Stimulated activated CD4-positive, alpha-beta T cell treated with anti-CD3 and anti-CD28 coated beads, TNF-alpha, amount 100 ng/mL, for 24 hours (primary cell): ENCODE data around the gene TMEM140.
"Not testable (repeated sequence)": the region's sequence is repeated elsewhere in the genome, so short reads cannot be mapped to it uniquely, and the experiment has no call there.

ENCODE experiments used
- DNase-seq, 3 experiments: peaks; one replicate each; pipeline ENCODE4 v3.0.0-alpha.2; 2020; ENCODE audit warnings: low read depth in 3 of 3

TMEM140 gene

DNA sequence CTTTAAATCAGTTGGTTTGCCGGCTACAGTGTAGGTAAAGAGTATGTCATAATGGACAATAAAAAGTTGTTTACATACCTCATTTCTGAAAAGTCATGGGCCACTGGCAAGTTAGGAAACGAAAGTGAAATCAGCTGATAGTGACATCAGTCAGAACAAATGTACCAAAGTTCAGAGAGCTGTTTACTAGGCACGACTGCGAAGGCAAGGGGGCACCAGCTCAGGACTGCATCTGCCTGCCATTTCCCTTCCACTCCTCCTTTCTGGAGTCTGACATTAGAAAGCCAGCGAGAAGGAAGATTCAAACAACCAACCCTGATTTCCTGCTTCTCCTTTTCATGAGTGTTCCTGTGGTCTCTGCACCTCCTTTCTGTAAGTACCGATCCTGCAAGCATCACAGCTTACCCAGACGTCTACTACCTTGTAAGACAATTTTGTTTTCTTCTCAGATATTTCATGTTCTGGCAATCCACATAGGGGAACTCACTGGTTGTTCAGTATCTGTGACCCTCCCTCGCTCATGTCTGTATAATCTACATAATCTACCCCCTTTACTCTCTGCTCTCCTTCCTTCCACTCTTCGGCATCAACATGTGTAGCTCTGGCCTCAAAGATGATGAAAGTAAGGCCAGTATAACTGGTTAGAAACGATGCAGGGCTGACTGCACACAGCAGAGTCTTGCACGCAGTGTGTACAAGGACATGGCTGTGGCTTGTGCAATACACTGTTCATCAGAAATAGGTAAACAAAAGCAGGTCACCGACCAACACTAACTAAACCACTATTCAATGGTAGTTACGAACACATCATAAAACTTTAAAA lies at the start of gene TMEM140:
Gene TMEM140 (plus strand): TSS at position 174 of the 823 bp plus-strand sequence. CDS start 16,370 bp downstream, outside the sequence.
- DNase-seq = no peak

DNA sequence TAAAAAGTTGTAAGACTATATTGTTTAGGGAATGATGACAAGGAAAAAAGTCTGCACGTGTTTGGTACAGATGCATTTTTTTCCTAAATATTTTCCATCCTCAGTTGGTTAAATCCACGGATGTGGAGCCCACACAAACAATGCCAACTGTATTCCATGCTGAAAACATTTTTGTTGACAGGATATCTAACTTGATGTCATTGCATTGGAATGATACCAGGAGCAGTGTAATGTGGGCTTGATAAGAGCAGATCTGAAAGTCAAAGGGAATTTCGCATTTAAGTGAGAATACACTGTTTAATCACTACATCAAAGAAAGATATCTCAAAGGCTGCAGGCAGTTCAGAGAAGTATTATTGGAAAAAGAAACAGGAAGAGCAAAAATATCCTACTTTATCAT lies 49.5 kb upstream of the TMEM140 start:
- no peak for DNase-seq

DNA sequence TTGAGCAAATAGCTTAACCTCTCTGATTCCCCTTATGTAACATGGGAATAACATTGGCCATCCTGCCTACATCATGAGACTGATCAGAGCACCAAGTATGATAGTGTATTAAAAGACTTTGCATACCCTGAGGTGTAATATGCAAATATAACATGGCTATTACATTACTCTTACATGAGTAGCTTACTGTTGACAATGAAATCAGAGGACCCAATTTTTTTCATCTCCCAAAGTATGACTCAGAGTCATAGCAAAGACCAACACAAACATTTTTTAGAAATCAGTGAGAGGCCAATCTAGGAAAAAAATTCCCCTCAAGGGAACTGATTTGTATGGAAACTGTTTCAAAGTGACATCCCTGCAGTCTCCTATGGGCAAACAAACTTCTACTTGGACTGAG lies 47.0 kb upstream of the TMEM140 start:
- no peak for DNase-seq

DNA sequence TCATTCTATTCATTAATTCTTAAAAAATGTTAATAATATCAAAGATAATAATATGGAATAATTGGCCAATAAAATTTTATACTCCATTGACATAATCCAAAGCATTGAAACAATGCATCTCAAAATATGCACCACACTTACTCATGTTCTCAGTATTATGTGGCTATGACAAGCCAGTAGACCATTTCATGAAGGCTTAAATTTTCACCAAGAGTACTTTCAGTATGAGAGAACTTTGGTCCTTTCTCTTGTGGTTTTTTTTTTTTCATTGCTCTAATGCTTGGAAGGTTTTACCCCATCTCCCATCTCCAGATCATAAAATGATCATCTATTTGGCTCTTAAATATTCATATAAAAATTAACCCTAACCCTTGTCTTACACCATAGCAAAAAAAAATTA lies 45.5 kb upstream of the TMEM140 start:
- no peak for DNase-seq

DNA sequence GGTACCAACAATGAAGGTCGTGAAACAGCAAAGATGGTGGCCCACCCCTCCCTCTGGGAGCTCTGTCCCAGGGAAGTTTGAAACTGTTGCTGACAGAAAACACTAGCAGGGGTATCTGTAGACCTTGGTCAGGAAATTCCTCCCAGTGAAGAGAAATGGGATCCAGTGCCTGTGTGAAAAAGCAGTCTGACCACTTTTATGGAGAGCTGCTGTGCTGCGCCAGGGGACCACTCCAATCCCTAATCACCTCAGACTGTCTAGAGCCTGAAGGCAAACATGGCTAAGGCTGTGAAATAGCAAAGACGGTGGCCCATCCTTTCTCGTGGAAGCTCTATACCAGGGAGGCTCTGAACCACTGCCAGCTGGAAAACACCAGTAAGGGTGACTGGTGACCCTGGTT lies 38.3 kb upstream of the TMEM140 start:
- no peak for DNase-seq

DNA sequence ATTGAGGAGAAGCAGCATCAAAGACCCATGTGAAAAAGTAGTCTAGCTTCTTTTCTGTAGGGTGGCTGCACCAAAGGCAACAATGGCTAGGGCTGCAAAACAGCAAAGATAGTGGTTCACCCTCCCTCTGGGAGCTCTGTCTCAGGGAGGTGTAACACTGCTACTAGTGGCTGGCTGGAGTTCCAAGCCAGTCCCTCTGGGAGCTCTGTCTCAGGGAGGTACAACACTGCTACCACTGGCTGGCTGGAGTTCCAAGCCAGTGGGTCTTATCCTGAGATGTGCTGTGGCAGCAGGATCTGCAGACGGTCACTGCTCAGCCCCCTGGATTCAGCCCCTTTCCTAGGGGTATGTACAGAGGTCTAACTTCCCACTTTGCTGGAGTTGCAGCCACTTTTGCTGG lies 37.9 kb upstream of the TMEM140 start:
- DNase-seq = no peak

DNA sequence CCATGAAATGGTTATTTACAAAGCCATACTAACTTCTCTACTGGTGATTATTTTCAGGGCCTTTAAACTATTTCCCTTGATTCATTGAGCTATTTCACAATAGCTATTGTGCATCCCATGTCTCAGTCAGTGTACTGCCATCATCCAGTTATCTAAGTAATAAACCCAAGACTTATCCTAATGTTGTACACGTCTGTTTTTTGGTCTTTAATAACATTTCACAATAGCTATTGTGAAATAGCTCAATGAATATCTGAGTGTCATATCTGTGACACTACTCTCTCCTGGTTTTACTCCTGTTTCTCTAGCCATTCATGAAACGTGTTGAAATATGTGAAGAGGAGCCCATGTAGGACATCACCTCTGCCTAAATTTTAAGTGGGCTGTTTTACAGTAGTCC lies 36.5 kb upstream of the TMEM140 start:
- DNase-seq = no peak

DNA sequence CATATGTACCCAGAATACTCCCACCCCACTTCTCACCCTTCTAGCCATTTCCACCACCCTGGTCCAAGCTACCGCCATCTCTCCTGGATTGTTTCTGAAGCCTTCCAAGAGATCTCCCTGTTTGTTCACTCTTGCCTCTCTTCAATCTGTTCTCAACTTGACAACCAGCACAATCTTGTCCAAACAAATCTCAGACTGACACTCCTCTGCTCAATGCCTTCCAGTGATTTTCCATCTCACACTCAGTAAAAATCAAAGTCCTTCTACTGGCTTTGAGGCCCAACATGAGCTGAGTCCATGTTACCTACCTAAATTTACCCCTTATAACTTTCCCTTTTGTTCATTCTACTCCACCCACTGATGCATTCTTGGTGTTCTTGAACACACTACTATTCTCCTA lies 33.2 kb upstream of the TMEM140 start:
- DNase-seq = no peak

DNA sequence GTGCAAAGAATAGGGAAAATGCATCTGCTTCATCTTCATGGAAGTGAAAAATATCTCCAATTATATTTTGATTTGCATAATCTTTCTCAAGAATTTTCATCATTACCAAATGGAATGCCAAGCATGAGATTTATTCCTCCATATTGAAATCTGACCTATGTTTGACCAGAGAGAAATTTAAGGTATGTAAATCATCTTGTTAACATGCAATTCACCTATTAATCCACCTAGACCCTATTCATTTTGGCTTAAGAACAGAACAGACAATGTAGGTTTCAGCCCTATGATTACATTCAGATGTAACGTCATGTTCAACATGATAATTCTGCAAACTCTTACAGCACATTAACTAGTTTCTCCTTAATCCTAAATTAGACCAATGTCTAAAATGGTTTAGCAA lies 30.8 kb upstream of the TMEM140 start:
- no peak for DNase-seq

DNA sequence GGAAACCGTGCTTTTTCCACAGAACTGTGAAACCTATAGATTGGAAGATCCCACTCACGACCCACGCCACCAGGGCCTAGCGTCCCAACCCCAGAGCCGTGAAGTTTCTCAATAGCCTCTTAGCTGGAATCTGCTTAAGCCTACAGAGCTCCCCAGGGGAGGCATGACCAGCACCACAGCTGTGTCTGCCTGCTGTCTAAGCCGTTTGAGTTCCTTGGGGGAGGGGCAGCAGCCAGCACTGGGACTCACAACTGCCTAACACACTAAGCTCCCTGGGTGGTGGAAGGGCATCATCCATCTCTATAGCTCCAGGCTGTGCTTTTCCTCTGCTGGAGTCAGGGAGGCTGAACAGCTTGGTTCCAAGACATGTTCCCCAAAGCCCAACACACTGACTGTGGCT lies 26.0 kb upstream of the TMEM140 start:
- no peak for DNase-seq

DNA sequence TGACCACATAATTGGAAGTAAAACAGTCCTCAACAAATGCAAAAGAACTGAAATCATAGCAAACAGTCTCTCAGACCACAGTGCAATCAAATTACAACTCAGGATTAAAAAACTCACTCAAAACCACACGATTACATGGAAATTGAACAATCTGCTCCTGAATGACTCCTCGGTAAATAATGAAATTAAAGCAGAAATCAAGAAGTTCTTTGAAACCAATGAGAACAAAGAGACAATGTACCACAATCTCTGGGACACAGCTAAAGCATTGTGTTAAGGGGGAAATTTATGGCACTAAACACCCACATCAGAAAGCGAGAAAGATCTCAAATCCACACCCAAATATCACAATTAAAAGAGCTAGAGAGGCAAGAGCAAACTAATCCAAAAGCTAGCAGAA lies 23.2 kb upstream of the TMEM140 start:
- not testable (repeated sequence) for DNase-seq

DNA sequence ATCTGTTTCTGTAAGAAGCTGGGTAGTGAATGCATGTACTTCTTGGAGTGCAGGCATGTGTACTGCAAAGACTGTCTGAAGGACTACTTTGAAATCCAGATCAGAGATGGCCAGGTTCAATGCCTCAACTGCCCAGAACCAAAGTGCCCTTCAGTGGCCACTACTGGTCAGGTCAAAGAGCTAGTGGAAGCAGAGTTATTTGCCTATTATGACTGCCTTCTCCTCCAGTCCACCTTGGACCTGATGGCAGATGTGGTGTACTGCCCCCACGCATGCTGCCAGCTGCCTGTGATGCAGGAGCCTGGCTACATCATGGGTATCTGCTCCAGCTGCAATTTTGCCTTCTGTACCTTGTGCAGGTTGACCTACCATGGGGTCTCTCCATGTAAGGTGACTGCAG lies 18.9 kb upstream of the TMEM140 start:
- DNase-seq = no peak

DNA sequence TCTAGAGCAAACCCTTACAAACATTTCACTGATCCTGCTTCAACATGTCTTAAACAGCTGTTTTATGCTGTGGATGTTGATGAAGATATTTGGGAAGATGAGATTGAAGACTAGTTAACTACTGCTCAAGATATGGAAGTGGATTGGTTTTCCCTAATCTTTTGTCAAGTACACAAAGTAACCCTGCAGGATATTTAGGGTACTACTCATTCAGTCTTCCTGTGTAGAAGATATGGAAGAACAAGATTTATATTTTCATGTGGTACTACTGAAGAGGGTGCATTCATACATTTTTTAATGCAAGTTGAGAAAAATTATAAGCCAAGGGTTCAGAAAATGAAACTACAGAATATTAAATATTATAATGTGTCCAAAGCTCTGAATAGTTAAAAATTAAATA lies 18.3 kb upstream of the TMEM140 start:
- DNase-seq = no peak

DNA sequence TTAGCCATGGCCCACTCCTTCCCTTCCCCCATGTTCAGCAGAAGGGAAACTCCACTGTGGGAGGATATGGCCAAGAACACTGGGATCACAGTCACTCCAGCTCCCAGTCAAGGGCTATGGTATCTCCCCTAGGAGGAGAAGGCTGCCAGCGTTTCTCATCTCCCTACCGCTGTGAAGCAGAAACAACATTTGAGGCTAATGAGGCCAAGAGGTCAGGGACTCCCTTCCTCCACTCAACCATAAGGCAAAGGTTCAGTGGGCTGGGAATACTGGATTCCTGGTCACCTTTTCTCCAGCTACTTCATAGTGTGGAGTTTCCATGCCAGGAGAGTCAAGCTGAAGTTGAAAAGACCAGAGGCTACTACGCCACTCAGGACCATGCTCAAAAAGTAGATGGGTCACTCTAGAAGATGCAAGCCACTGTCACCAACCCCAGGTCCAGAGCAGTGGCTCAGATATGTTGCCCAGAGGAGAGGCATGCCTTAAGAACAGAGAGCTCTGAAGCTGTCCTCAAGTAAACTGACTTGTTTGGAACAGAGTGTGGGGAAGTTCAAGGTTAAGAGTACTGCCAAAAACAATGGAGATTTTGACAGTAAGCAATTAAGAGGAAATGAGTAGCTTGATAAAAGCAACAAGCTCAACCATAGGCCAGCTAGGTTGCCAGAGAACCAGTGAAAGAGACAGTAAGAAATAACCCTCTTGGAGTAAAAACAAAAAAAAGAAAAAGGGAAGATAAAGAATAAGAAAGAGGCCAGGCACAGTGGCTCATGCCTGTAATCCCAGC lies 3.8 kb upstream of the TMEM140 start:
- no peak for DNase-seq

DNA sequence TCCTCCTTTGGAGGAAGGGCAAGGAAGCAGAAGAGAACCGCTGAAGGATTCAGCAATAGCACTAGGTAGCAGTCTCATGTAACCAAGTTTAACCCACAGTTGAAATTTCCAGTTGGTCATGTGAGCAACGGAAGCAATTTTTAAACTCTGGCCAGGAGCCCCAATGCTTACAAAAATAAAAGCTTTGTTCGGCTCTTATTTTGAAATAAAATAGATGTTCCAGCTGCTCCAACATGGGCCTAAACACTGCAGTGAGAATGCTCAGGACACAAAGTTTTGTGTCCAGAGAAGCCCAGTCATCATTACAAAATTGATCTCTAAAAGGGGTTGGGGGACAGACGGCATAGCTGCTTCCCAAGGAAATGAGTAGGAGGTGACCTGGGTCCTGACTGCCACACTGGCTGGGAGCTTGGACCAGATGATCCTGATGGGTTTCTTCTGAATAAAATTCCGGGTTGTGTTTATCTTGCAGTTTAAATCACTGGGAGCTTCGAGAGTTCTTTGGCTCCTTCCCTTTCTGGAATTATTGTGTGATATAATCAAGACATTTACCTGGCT lies 452 bp upstream of the TMEM140 start:
- DNase-seq = no peak

DNA sequence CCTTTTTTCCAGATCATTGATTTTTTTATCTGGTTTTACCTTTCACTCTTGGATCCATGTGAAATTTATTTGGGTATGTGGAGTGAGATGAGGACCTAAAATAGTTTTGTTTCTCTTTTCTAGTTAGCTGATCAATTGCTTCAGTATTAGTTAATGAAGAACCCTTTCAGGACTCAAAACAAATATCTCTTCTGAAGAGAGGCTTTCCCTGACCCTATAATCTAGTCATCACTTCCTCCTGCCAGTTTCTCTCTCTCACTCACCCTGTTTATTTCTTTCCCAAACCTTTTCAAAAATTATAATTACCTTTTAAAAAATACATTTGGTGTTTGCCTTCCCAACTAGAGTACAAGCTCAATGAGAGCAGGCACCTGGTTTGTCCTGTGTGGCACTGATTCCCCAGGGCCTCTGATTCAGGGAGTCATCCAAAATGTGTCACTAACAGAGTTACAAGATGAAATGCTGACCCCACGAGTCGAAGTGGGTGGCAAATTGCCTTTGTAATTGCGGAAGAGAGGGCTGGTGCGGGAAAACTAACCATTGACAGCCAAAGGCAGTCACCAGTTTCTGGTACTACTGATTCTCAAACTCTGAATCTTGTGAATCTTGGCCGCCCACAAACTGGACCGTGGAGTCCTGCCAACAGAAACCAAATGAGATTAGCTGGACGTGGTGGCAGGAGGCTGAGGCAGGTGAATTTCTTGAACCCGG lies 2.4 kb downstream of the TMEM140 start:
- no peak for DNase-seq

DNA sequence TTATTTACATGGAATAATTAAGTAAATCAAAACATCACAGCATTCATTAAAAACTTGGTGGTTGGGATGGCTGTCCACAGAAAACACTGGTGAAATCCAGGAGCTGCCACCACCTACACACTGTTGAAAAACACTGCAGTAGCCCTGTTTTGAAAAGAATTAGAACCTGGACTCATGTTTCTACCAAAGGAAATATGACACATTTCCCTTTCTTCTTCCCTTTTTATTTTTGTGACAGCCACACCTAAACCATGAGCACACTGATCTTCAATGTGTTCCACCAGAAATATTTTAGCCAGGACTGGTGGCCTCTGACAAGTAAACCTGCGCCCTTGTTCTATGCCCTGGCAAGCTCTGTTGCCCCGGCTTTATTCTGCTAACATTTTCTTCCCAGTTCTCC lies 3.3 kb downstream of the TMEM140 start:
- DNase-seq = no peak

DNA sequence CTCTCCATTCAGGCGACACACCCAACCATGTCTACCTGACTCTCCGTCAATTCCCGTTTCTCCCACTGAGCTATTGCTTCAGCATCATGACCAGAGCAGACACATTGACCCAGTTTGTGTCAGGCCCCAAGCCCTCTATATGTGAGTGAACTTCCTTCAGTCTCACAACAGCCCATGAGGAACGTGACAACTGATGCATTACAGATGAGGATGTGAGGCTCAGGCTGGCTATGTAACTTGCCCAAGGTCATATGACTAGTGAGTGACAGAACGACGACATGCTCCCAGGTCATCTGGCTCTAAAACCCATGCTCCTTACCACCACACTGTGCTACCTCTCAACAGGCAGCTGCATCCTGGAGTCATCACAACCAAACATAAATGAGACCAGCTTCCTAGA lies 3.7 kb downstream of the TMEM140 start:
- no peak for DNase-seq

DNA sequence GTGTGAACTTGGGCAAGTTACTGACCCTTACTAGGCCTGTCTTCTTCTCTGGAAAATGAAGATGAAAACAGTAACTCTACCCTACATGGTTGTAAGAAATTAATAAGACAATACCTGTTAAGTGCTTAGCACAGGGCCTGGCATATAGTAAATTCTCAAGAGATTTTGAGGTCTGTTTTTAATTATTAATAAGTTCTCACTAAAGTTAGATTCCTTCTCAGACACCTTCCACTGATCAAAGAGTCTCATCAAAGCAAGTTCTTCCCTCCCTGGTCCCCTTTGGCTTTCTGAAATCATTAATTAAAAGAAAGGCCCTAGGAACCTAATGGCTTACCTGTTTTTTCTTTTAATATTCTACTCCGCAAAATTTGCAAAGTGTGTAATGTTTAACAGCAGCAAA lies 4.6 kb downstream of the TMEM140 start:
- no peak for DNase-seq

DNA sequence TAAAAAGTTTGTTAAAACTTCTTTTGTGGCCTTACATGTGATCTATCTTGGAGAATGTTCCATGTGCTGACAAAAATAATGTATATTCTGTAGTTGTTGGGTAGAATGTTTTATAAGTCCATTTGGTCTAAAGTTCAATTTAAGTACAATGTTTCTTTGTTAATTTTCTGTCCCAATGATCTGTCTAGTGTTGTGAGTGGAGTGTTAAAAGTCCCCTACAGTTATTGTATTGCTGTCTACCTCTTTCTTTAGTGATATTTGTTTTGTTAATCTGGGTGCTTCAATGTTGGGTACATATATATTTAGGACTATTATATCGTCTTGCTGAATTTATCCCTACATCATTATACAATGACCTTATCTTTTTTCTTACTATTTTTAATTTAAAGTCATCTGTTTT lies 6.9 kb downstream of the TMEM140 start:
- no peak for DNase-seq

DNA sequence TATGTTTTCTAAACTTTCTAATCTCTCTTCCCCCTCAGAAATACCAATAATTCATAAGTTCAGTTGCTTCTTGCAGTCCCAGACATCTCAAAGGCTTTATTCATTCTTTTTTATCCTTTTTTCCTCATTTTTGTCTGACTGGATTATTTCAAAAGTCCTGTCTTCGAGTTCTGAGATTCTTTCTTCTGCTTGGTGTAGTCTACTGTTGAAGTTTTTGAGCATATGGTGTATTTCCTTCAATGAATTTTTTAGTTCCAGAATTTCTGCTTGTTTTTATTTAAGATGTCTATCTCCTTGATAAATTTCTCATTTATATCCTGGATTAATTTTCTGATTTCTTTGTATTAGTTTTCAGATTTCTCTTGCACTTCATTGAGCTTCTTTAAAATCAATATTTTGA lies 8.4 kb downstream of the TMEM140 start:
- DNase-seq = no peak

DNA sequence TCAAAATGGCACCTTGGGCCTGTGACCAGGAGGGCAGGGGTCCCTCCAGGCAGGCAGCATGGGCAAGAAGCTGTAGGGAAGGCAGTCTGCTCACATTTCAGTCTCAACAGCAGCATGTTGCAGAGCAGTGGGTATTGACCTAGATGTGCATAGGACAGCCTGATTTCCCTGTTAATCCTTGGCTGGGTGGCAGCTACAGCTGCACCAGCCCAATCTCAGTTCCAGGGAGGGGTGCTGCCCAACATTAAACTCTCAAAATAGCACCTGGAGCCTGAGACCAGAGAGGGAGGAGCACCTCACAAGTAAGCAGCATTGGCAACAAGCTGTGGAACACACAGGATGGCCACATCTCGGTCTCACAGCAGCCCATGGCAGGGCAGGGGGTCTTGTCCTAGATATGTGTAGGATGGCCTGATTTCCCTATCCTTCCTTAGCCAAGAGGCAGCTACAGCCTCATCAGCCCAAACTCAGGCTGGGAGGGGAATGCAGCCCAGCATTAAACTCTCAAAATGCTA lies 10.3 kb downstream of the TMEM140 start:
- no peak for DNase-seq
